ENCODE measurements around the gene HIVEP1. TPM values are rescaled to one million over a fixed set of nuclear protein-coding genes. Genes with fewer than 3 reads are reported as not detected.

Gene HIVEP1
- total RNA-seq, 4 donors from 2014 or later: 17.5 to 29.0 (median 24.1) TPM

DNA sequence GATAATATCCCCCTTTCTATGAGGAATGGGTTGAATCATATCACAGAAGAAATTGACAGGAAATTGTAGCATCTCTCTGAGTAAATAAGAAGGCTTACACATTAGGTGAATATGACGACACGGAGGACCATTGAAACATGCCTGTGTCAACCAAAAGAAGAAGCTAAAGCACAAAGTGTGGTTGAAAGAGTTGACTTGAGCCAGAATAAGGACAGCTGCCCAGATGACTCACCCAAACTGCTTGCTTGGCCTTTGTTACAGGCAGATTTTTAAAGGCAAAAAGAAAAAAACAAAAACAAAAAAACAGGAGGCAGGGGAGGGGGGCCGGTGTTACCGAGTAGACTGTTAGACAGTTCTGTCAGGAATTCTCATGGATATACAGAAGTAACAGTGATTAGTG, 148.2 kb downstream of the HIVEP1 start:
- TF ChIP-seq, protein P1, sequence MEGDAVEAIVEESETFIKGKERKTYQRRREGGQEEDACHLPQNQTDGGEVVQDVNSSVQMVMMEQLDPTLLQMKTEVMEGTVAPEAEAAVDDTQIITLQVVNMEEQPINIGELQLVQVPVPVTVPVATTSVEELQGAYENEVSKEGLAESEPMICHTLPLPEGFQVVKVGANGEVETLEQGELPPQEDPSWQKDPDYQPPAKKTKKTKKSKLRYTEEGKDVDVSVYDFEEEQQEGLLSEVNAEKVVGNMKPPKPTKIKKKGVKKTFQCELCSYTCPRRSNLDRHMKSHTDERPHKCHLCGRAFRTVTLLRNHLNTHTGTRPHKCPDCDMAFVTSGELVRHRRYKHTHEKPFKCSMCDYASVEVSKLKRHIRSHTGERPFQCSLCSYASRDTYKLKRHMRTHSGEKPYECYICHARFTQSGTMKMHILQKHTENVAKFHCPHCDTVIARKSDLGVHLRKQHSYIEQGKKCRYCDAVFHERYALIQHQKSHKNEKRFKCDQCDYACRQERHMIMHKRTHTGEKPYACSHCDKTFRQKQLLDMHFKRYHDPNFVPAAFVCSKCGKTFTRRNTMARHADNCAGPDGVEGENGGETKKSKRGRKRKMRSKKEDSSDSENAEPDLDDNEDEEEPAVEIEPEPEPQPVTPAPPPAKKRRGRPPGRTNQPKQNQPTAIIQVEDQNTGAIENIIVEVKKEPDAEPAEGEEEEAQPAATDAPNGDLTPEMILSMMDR (IDR thresholded peaks at IDR 0.05; ENCODE audit: low read depth): no peak

DNA sequence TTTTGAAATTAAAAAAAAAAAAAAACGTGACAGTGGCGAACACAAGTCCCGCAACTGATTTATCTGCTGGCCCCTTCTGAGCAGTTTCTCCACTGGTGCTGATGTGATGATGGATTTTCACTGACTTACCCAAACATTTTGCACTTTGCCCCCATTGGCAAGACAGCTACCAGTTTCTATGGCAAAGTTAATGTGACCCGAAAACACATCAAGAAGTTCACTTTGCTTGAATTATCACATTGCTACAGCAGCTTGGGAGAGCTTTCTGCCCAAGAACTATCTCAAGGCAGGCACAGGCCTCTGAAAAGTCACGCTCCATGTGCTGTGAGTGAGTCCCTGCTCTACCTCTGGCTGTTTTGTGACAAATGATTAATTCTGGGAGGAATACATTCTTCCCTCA, 150.1 kb downstream of the HIVEP1 start:
- TF ChIP-seq, protein P1 (IDR thresholded peaks at IDR 0.05; ENCODE audit: low read depth): no peak

DNA sequence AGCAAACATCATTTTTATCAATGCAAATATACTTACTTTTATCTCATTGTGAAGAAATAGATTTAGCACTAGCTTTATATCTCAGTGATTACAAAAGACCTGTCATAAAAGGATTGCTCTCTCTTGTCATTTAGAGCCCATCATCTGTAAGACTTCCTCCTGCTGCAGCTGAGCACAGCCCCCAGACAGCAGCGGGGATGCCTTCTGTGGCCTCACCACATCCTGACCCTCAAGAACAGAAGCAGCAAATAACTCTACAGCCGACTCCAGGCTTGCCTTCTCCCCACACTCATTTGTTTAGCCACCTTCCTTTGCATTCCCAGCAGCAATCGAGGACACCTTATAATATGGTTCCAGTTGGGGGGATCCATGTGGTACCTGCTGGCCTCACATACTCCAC, 151.0 kb downstream of the HIVEP1 start:
- TF ChIP-seq, protein P1 (IDR thresholded peaks at IDR 0.05; ENCODE audit: low read depth): no peak

DNA sequence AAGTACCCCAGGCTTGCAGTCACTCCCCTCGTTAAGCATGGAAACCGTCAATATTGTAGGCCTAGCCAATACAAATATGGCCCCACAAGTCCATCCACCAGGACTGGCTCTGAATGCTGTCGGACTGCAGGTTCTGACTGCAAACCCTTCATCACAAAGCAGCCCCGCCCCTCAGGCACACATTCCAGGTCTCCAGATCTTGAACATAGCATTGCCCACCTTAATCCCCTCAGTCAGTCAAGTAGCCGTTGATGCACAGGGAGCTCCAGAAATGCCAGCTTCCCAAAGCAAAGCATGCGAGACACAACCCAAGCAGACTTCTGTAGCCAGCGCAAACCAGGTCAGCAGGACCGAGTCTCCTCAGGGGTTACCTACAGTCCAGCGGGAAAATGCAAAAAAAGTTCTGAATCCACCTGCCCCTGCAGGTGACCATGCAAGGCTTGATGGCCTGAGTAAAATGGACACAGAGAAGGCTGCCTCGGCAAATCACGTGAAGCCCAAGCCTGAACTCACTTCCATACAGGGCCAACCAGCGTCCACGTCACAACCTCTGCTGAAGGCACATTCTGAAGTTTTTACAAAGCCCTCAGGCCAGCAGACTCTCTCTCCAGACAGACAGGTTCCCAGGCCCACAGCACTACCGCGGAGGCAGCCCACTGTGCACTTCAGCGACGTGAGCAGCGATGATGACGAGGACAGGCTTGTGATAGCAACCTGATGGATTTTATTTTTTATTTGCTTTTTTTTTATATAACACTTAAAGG, 151.8 kb downstream of the HIVEP1 start:
- TF ChIP-seq, protein P1 (IDR thresholded peaks at IDR 0.05; ENCODE audit: low read depth): no peak

DNA sequence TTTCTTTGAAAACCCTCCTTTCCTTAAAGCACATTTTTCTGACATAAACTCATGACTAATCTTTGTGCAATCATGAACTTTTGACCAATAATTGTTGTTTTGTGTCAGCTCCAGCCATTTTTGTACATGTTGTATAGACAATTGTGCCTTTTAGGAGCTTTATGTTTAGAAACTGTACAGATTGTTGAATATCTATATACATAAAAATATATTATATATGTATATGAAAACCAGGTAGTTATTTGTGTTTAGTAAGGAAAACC, 152.3 kb downstream of the HIVEP1 start:
- TF ChIP-seq, protein P1 (IDR thresholded peaks at IDR 0.05; ENCODE audit: low read depth): no peak

DNA sequence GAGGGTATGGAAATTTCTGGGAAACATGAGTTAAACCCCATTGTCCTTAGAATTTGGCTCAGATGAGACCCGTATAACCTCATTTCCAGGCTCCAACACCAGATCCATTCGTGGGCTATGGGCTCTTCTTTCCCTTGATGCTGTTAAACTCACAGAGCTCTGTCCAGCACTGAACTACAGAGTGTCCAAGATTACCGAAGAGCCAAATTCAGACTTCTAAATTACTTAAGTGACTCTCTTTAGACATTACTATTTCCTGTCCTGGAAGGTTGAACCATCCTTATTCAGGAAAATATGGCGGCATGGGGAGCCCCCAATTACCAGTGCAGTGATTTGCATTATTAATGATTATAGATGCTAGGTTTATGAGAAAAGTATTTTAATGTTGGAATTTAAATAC, 153.2 kb downstream of the HIVEP1 start:
- TF ChIP-seq, protein P1 (IDR thresholded peaks at IDR 0.05; ENCODE audit: low read depth): no peak

DNA sequence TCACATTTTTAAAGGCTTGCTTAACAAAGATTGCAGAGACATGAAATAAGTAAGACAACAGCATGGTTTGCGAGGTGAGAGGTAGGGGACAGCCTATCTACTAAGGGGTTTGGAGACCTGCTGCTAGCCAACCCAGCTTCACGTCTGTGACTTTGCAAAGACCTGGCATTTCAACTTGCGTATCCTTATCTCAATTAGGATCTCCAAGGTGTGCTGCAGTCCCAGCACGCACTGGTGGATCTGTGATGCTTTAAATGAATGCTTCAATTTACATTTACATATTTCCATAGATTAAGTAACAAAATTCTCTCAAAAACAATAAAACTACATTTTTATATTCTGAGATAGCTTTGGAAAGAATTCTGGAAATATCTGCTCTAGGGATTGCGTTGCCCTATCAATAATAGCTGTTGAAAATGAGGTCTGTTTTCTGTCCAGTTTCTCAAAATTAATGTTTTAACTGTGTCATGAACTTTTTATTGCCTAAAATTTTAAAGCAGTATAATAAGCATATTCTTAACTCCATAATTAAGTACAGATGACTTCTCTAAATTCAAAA, 153.7 kb downstream of the HIVEP1 start:
- TF ChIP-seq, protein P1 (IDR thresholded peaks at IDR 0.05; ENCODE audit: low read depth): no peak
